HEK293 (cell line): Measurements from ENCODE around the gene TEX2.

Experiments
- CTCF ChIA-PET: fragments of 350-600 bp; formaldehyde crosslinking; extraction: SDS; loops from one replicate; lab custom pipeline; 2021; ENCODE audit warnings: antibody characterized with exemption; lab: Yijun Ruan, JAX
- POLR2A ChIA-PET: fragments of 300-600 bp; formaldehyde crosslinking; extraction: SDS; loops from one replicate; lab custom pipeline; 2020; ENCODE audit warnings: antibody characterized with exemption, inconsistent platforms; lab: Yijun Ruan, JAX
- H3K27ac ChIP-seq: fragments of 200-500 bp; sonication (Bioruptor generic); 2 replicates; pipeline ENCODE4 v1.5.1; 2014; ENCODE audit warnings: low read depth, low read length, control low read depth, inconsistent platforms; ENCODE audit errors: extremely low read depth
- H3K36me3 ChIP-seq, 2 experiments: fragments of 200-500 bp in 1 of 2; sonication (Bioruptor generic) in 1 of 2; 1 replicate in 1 of 2; 2 replicates in 1 of 2; pipeline ENCODE4 v1.5.1; 2014 to 2017; ENCODE audit warnings: inconsistent platforms in 2 of 2, low read length in 2 of 2; ENCODE audit not compliant: control insufficient read depth in 2 of 2, insufficient read depth in 1 of 2
- H3K4me1 ChIP-seq: fragments of 200-500 bp; sonication (Bioruptor generic); 2 replicates; pipeline ENCODE4 v1.5.1; 2014; ENCODE audit warnings: mild to moderate bottlenecking, low read length, inconsistent platforms; ENCODE audit not compliant: control insufficient read depth, insufficient read depth
- H3K4me3 ChIP-seq: 2 replicates; pipeline ENCODE4 v1.5.1; 2011; ENCODE audit warnings: low read depth, mild to moderate bottlenecking, control low read depth, low read length, moderate library complexity
- H3K9me3 ChIP-seq: fragments of 200-500 bp; sonication (Bioruptor generic); 2 replicates; pipeline ENCODE4 v1.5.1; 2014; ENCODE audit warnings: low read depth, low read length, inconsistent platforms; ENCODE audit not compliant: control insufficient read depth, insufficient read depth
- BCL11B ChIP-seq: fragments of 450-650 bp; formaldehyde crosslinking; IDR thresholded peaks from 2 replicates; pipeline ENCODE4 v1.5.1; 2016; ENCODE audit warnings: low read depth, missing biosample characterization, missing genetic modification characterization
- INSM2 ChIP-seq: fragments of 450-650 bp; formaldehyde crosslinking; IDR thresholded peaks from 2 replicates; pipeline ENCODE4 v1.5.1; 2016; ENCODE audit warnings: missing biosample characterization, missing genetic modification characterization
- KLF10 ChIP-seq: fragments of 450-650 bp; IDR thresholded peaks from 2 replicates; pipeline ENCODE4 v1.5.1; 2018; ENCODE audit warnings: missing biosample characterization, mild to moderate bottlenecking, missing genetic modification characterization
- PRDM1 ChIP-seq: fragments of 450-650 bp; formaldehyde crosslinking; IDR thresholded peaks from 2 replicates; pipeline ENCODE4; 2016; ENCODE audit warnings: missing biosample characterization, missing genetic modification characterization
- ZBTB17 ChIP-seq: fragments of 450-650 bp; formaldehyde crosslinking; IDR thresholded peaks from 2 replicates; pipeline ENCODE4 v1.5.1; 2016; ENCODE audit warnings: missing biosample characterization, missing genetic modification characterization
- ZFP69B ChIP-seq: fragments of 450-650 bp; formaldehyde crosslinking; IDR thresholded peaks from 2 replicates; pipeline ENCODE4 v1.5.1; 2016; ENCODE audit warnings: missing biosample characterization, missing genetic modification characterization
- ZNF121 ChIP-seq: fragments of 450-650 bp; formaldehyde crosslinking; IDR thresholded peaks from 2 replicates; pipeline ENCODE4 v1.5.1; 2016; ENCODE audit warnings: missing biosample characterization, missing genetic modification characterization
- ZNF514 ChIP-seq: fragments of 450-650 bp; formaldehyde crosslinking; IDR thresholded peaks from 2 replicates; pipeline ENCODE4 v1.5.1; 2016; ENCODE audit warnings: missing biosample characterization, missing genetic modification characterization
- ZNF600 ChIP-seq: fragments of 450-650 bp; formaldehyde crosslinking; IDR thresholded peaks from 2 replicates; pipeline ENCODE4 v1.5.1; 2016; ENCODE audit warnings: missing biosample characterization, missing genetic modification characterization
- ZNF639 ChIP-seq: fragments of 450-650 bp; formaldehyde crosslinking; IDR thresholded peaks from 2 replicates; pipeline ENCODE4 v1.5.1; 2016; ENCODE audit warnings: missing biosample characterization, missing genetic modification characterization
- ZNF692 ChIP-seq: fragments of 450-650 bp; formaldehyde crosslinking; IDR thresholded peaks from 2 replicates; pipeline ENCODE4 v1.5.1; 2016; ENCODE audit warnings: missing biosample characterization, missing genetic modification characterization
- ZXDB ChIP-seq: fragments of 450-650 bp; formaldehyde crosslinking; IDR thresholded peaks from 2 replicates; pipeline ENCODE4 v1.5.1; 2016; ENCODE audit warnings: missing biosample characterization, missing genetic modification characterization
- TF ChIP-seq, protein P1 (sequence below): fragments of 450-650 bp; IDR thresholded peaks from 2 replicates; pipeline ENCODE4 v1.5.1; 2018; ENCODE audit warnings: missing biosample characterization, missing genetic modification characterization

Gene TEX2

DNA sequence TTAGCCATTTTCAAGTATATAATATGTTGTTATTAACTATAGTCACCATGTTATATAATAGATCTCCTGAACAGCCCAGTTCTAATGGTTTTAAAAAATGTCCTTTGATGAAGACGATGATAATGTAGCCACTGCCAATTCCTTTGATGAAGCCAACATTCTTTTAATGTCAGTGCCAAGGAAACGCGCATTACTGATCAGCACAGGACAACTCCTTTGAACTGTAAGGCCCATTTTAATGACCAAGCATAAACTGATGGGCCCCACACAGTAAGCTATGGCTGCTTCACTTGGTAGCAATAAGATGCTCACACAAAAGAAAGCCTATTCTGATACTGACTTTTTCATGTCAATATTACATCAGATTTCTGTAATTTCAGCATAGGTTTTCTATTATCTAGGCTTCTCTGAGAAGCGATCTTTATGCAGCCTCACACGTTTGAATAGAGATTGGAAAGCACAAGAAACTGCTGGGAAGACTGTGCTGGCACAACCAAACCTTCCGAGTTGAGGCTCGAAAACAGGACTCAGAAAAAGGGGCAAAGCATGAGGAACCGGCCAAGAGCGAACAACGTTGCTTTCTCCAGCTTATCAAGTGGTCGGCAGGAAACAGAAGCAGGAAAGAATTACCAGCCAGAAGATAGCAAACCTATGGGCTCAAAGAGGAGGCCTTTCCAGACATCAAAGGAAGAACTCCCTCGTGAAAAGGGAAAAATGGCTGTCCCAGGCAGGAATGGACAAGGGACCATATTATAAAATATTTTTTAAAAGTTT lies 152.5 kb downstream of the TEX2 start:
- Histone ChIP-seq H3K4me1 (0 out of 2 replicates have a peak, but pooled peaks cover 3% of the 10 kb centered on the region), H3K9me3 (no peaks in the 10 kb centered on the region), H3K27ac (no peak overlapping the region), H3K36me3 (no peaks in the 10 kb centered on the region), H3K4me3 (no peak overlapping the region)
- ChIA-PET CTCF (interaction anchor here (0.5 to 1.0 kb wide), 4 partner anchors 8 to 181 kb away, joined by 3 to 4 read pairs (median 3); no protein-coding TSS in a partner anchor), POLR2A (no interaction called here)
- TF ChIP-seq ZXDB (tag by site-specific recombination) (no peak), KLF10 (no peak), ZBTB17 (tag by site-specific recombination) (peak; percentile 53; the same call in 1 of the 2 replicates), ZNF692 (tag by site-specific recombination) (peak; percentile 65; the same call in 1 of the 2 replicates), ZNF514 (no peak), ZNF639 (no peak), INSM2 (no peak), PRDM1 (tag by site-specific recombination) (no peak), ZFP69B (tag by site-specific recombination) (0 out of 2 replicates have a peak, but pooled peaks have one; percentile 58)
- TF ChIP-seq, protein P1, sequence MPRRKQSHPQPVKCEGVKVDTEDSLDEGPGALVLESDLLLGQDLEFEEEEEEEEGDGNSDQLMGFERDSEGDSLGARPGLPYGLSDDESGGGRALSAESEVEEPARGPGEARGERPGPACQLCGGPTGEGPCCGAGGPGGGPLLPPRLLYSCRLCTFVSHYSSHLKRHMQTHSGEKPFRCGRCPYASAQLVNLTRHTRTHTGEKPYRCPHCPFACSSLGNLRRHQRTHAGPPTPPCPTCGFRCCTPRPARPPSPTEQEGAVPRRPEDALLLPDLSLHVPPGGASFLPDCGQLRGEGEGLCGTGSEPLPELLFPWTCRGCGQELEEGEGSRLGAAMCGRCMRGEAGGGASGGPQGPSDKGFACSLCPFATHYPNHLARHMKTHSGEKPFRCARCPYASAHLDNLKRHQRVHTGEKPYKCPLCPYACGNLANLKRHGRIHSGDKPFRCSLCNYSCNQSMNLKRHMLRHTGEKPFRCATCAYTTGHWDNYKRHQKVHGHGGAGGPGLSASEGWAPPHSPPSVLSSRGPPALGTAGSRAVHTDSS, result 0 out of 2 replicates have a peak, but pooled peaks have one; percentile 20

DNA sequence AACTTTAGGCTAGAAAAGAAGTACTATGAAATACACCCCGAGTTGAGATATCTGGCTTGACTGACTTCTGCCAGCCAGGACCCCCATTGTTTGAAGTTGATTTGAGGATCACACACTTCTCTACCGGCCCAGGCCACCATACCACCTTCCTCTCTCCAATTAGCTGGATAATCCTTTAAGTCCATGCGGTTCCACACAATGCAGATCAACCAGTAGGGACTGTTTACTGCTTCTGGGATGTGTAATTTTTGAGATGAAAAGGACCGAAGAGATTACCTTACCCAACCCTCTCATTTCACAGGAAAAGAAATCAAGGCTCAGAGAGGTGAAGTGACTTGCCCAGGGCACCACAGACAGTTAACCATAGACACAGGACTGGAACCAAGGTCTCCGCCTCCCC lies 153.7 kb downstream of the TEX2 start:
- H3K36me3 ChIP-seq, result no peaks in the 10 kb centered on the region
- no peak for TF ChIP-seq BCL11B (tag by site-specific recombination)
- no peaks in the 10 kb centered on the region for H3K9me3 ChIP-seq
- H3K4me3 ChIP-seq, result no peak overlapping the region
- POLR2A ChIA-PET, result no interaction called here
- CTCF ChIA-PET, result interaction anchor here (1.0 to 1.3 kb wide), 3 partner anchors 24 to 182 kb away, joined by 3 to 5 read pairs (median 3); no protein-coding TSS in a partner anchor
- H3K27ac ChIP-seq, result no peak overlapping the region
- 0 out of 2 replicates have a peak, but pooled peaks cover 3% of the 10 kb centered on the region for H3K4me1 ChIP-seq

DNA sequence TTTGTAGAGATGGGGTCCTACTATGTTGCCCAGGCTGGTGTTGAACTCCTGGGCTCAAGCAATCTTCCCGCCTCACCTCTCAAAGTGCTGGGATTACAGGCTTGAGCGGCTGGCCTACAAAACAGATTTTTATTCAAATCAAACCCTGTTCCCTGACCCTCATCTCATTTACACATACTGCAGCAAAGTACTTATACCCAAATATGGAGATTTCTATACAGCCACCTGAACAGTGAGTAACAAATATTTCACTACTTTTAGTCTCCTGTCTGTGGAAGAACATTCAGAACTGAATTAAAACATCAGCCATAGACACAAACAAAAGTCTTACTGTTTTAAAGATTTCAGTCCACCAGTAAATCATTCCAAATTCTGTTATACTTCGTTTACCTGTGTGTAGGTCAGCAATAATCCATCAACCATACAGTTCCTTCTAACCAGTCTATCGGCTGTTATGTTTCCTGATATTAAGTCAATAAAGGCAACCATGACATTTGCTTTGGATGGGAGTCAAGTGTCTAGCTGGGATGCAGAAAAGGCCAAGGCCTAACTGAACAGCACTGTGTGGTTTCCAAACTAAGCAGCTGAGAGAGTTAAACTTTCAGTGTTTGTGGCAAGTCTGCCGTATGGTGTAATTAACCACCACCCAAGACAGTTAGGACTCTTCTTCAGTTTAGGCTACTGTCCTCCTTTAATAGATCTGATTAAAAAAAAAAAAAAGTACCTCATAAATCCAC lies 155.4 kb downstream of the TEX2 start:
- no peak overlapping the region for H3K4me3 ChIP-seq
- no peaks in the 10 kb centered on the region for H3K36me3 ChIP-seq
- H3K27ac ChIP-seq, result no peak overlapping the region
- ChIA-PET CTCF (no interaction called here), POLR2A (no interaction called here)
- TF ChIP-seq ZNF121 (tag by site-specific recombination), result peak; percentile 5; the same call in 1 of the 2 replicates
- TF ChIP-seq ZNF600 (tag by site-specific recombination), result no peak
- 0 out of 2 replicates have a peak, but pooled peaks cover 3% of the 10 kb centered on the region for H3K4me1 ChIP-seq
- no peaks in the 10 kb centered on the region for H3K9me3 ChIP-seq
